ENCODE results near the gene UPK2.
A peak's percentile ranks its signal among the peaks of the same experiment; 100 is the strongest.

The UPK2 gene

DNA sequence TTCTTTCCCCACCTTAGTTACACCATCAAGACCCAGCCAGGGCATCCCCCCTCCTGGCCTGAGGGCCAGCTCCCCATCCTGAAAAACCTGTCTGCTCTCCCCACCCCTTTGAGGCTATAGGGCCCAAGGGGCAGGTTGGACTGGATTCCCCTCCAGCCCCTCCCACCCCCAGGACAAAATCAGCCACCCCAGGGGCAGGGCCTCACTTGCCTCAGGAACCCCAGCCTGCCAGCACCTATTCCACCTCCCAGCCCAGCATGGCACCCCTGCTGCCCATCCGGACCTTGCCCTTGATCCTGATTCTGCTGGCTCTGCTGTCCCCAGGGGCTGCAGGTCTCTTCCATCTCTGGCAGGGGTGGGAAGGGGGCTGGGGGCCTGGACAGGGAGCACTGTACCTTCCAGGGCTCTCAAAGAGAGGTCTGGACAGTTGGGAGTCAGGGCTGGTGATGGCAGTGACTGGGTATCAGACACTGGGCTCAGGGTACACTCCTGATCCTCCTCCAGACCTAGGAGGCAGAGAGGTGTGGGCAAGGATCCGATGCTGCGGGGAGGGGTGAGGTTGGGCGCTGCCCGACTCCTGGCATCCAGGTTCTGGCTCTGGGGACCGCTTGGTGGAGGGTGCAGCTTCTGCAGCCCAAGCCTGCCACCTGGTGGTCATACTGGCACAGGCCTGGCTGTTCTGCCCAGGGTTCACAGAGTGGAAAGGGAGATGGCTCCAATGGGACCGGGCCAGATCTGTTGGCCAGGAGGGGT is at the start of gene UPK2:
UPK2 (plus strand) TSS at position 205 of the 753 bp plus-strand sequence; CDS start at position 258, 53 bp downstream.
- in situ Hi-C loops (cut with MboI; ENCODE audit: low pct_unique_long_range_greater_than_20kb, low sequenced_read_pairs), result no loop called here
- peak; percentile 90 for DNase-seq

DNA sequence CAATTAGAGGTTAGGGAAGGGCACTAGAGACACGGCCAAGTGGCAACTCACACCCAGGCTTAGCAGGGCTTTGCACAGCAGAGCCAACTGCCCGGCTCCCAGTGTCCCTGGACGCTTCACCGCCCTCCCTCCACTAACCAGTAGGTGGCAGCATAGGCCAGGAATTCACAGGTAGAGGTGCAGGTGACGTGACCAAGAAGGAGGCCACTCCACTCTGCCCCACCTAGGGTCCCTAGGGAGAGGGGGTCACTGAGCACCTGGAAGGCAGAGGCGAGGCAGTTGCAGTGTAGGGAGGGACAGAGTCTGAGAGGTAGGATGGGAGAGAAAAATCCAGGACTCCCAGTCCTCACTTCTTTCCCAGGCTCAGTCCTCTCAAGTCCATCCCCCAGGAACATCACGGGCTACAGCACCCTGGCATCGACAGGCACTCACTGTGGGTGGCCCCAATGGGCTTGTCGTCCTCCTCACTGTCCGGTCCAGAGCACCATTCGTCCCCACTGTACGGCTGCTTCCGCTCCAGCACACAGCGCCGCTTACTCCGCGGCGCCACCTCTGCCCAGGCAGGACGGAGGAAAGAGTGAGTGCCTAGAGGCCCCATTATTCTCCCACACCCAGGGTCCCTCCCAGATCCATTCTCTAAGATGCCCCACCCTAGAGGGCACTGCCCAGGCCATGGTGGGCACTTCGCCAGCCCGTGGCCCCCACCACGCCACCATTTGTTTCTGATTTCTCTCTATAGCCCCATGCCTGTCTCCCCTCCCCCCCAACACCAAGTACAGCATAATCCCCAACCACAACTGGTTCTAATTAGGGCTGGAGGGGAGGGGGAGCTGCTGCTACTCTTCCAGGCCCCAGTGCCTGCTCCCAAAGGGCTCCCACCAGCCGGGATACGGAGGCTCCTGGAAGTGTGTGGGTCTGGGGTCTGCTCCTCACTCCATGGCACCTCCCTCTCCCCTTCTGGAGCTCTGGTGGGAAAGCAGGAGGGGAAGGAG is 48.8 kb upstream of the UPK2 start:
- in situ Hi-C loops (cut with MboI; ENCODE audit: low pct_unique_long_range_greater_than_20kb, low sequenced_read_pairs), result no loop called here
- DNase-seq, result peak; percentile 89

DNA sequence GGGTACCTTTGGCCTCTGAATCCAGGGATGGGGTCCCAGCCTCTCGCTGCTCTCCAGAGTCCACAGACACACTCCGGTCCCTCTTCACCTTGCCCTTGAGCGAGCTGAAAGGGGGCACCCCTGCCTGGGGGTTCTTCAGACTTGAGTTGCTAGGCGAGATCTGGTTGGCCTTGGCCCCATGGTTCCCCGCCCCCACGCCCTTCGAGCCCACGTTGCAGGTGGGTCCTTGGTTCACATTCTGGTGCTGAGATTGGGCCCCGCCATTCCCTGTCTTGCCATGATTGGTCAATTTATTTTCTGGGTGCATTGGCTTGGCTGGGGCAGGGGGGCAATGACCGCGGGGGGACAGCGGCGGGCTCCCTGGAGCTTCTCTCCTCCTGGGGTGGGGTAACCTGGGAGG is 47.8 kb upstream of the UPK2 start:
- DNase-seq, result no peak
- in situ Hi-C loops (cut with MboI; ENCODE audit: low pct_unique_long_range_greater_than_20kb, low sequenced_read_pairs), result no loop called here

DNA sequence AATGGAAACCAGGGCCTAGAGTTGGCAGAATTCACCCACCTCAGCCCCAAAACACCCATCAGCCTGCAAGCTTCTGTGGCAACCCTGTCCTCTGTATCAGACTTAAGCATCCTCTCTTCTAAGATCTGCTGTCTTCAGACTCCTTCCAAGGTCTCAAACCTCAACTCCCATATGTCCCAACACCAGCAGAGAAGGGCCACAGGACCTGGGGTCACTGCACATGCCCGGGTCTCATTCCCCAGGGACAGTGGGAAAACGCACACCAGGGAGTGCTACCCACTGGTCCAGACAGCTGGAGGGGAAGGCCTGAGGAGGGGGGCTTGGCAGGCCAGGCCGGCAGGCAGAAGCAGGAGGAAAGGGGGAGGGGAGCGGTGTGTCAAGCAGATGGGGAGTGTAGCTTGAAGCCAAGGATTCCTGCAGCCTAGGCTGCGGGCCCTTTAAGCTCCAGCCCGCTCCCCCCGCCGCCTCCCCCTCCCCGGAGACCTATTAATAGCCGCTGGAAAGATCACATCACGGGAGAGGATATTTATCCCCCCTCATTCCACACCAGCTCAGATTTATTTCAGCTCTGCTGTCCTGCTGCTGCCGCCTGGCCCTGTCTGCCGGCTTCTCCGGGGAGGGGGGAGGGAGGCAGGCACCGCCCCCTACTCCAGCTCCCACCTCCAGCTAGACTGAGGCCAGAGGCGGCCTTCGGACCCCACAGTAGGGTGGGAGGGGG is 47.0 kb upstream of the UPK2 start:
- DNase-seq, result no peak

DNA sequence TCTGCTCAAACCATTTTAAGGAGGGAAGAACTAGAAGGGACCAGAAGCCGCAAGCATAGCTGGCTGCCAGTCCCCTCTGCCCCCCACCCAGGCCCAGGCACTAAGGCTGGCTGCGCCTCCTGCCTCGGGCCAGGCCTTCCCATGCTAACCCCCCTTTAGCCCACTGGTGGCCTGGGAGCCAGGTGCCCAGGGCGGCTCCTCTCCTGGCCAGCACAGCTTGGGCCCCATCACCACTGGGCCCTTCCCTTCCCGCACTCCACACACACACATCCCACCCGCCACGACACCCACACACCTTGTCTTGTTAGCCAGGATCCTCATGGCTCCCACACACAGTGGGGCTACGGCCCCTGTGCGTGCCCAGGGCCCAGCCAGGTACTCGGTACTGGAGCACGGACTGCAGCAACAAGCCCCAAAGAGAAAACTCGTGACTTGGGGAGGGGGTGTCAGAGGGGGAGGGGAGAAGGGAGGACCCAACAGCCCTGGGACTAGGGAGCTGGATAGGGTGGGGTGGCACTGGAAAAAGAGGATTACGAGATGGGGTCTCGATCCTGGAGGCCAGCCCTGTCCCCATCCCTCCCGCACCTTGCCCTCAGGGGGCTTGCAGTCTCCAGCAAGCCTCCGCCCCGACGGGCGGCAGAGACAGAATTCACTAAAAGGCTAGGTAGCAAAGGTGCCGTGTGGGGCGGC is 46.3 kb upstream of the UPK2 start:
- in situ Hi-C loops (cut with MboI; ENCODE audit: low pct_unique_long_range_greater_than_20kb, low sequenced_read_pairs), result no loop called here
- DNase-seq, result no peak

More for the DNA sequence above, 47.0 kb upstream of the UPK2 start:
- in situ Hi-C loops (cut with MboI; ENCODE audit: low pct_unique_long_range_greater_than_20kb, low sequenced_read_pairs), result no loop called here

DNA sequence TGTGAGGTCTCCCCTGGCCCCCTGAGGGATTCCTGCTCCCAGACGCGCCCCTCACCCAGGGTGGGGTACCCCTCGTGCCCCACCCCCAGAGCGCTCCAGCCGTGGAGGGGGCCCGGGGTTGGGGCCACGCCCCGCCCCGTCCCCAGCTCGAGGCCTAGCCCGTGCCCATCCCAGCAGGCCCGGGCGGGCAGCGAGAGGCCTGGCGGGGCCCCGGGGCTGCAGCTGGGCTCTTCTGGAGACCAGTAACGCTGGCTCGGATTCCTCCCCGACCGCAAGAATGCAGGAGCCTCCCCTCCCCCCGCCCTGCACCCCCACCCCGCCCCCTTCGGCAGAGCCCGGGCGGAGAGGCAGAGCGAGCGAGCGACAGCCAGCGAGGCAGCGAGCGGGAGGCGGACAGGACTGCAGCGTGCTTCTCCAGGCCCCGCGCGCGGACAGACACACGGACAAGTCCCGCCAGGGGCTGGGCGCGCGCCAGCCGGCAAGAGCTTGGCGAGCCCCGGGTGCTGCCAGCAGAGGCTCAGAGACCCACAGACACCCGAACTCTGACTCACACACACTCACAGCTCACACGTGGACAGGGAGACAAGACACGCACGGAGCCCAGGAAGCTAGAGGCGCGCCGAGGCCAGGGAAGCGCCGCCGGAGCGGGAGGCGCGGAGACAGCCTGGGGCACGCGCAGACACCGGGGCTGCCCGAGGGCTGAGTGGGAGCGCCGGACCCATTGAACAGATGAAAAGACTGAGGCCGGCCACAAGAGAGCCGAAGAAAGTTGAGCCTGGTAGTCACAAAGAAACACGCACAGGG is 45.6 kb upstream of the UPK2 start:
- in situ Hi-C loops (cut with MboI; ENCODE audit: low pct_unique_long_range_greater_than_20kb, low sequenced_read_pairs), result no loop called here
- no peak for DNase-seq

DNA sequence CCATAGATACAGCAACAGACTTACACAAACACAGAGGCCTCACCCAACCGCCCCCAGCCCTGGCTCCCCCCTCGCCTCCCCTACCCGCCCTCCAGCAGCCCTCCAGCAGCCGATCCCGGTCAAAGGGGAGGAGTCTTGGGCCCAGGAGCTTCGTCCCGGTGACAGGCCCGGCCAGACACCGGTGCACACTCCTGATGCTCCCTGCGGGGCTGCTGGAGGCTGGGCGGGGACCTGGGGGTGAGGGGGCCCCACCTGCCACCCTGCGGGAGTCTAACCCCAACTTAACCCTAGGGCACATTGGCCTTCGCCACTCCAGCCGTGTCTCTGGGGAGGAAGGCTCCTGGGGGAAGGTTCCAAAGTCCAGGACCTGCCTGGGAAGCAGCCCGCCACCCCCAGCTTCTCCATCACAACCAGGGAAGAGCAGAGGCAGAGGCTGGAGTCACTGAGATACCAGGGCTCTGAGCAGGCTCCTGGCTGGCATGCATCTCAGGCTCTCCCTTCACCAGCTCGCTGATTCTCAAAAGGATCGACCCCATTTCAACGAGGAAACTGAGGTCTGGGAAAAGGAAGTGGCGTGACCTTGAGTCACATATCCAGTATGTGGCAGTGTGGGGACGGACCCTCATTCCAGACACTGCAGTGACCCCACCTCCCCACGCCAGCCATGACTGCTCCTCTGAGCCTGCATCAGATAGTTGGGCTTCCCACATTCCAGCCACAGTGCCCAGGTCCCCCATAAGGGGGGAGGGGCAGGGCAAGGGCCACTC is 44.8 kb upstream of the UPK2 start:
- in situ Hi-C loops (cut with MboI; ENCODE audit: low pct_unique_long_range_greater_than_20kb, low sequenced_read_pairs), result no loop called here
- no peak for DNase-seq

DNA sequence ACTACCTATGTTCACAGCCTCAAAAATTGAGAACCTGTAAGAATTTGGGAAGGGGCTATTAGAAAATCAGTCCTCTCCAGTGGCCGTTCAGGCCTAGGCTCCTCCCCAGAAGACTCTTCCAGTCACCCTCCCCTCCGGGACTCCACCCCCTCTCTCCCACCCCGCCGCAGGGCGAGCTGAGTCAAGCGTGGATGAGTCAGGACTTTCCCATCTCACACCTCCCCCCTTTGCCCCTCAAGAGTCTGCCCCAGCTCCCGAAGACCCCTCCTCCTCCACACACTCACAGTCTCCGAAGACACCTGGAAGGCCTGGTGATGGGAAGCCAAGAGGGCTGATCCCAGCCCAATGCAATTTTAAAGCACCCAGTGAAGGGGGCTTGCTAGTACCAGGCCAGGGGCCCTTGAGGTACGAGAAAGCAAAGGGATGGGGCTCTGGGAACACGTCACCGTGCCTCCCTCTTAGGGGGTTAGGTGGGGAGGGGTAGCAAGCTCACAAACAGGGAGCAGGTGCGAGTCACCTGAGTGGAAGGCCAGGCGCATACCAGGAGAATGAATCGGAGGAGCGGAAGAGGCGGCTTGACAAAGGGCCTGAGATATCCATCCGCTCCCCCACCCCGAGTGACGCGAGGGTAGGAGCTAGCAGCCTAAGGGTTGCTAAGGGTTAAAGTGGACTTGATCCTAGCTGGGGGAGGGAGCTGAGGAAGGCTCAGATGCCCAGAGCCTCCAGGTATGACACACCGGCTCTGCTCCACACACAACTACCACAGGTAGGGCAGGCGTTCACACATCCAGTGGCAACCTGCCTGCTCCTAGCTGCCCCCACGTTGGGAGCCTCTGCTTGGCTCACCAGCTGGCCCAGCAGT is 44.0 kb upstream of the UPK2 start:
- DNase-seq, result no peak
- in situ Hi-C loops (cut with MboI; ENCODE audit: low pct_unique_long_range_greater_than_20kb, low sequenced_read_pairs), result no loop called here

DNA sequence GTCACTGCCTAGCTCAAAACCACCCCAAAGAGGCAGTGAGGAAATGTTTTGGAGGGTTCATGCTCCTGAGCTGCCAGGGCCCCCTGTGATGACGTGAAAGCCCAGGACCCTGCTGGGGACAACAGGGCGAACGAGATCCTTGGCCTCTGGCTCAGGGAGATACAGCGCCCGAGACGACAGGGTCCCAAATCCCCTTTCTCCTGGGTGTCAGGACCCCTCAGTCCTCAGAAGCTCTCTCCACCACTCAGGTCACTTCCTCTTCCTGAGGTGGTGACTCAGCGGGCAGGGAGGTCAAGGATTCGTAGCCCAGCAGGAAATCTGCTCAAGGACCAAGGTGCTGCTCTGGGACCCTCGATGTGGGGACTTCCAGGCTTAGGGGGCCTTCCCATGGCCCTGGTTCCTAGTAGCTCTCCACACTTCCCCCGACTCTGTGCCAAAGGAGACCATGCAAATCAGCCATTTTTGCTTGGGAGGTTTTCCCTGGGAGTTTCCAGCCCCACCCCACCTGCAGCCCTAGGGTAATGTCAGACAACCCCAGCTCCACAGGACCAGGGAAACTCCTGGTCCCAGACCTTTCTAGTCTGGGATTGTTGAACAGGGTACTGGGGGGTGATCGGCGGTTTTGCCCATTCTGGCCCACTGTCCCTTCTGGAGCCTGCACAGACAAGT is 43.2 kb upstream of the UPK2 start:
- DNase-seq, result no peak
- in situ Hi-C loops (cut with MboI; ENCODE audit: low pct_unique_long_range_greater_than_20kb, low sequenced_read_pairs), result no loop called here

DNA sequence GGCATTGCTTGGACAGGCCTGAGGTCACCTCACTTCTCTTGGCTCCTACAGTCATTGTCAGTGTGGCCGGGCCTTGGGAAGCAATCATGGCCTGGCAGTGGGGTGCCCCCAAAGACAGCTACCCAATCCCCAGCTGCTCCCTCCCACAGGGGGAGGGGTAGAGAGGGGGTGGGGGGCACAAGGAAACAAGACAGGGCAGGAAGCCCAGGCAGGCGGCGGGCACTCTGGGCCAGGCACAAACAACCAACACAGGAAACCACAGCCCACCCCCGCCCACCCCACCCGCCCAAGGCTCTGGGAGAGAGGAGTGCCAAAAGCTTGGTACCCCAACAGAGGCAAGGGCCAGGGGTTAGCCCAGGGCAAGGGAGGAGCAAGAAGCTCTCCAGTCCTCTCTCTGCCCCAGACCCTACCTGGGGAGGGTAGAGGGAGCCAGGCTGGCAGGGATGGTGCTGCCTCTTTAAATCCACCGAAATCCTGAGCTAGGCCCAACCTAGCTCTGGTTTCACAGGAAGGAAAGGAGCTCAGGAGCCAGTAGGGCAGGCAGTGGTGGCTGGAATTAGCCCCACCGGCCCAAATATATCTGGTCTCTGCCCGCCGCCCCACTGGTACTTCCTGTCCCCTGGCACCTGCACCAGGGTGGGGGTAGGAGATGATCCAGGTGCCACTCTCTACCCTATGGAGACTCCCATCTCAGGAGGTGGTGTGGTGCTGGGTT is 42.5 kb upstream of the UPK2 start:
- no peak for DNase-seq
- in situ Hi-C loops (cut with MboI; ENCODE audit: low pct_unique_long_range_greater_than_20kb, low sequenced_read_pairs), result no loop called here

DNA sequence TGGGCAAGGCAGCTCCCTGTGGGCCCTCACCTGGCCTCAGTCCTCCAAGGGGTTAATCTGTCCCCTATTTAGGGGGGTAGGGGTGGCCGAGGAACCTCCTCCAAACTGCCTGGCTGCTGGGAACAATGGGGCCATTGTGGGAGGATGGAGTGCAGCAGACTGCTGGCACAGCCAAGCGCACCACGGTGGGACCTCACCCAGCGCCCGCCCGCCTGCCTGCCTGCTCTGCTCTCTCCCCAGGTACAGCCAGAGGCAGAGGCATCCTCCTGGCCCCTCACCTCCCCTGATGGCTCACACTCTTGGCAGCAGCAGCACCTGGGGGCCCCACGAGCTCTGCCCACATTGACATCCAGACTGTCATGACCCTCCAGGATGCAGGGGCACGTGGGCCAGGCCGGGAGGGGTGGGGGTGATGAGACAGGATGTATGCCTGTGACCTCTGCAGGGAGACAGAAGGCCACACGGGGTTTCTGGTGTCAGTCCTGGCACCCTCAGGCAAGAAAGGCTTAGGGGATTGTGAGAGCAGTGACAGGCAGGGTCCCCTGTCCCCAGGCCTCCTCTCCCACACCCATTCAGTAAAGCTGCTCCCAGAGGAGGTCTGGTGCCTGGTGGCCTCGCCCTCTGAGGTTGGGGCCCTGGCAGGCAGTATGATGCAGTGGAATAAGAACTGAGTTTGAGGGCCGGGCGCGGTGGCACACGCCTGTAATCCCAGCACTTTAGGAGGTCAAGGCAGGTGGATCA is 41.8 kb upstream of the UPK2 start:
- in situ Hi-C loops (cut with MboI; ENCODE audit: low pct_unique_long_range_greater_than_20kb, low sequenced_read_pairs), result no loop called here

DNA sequence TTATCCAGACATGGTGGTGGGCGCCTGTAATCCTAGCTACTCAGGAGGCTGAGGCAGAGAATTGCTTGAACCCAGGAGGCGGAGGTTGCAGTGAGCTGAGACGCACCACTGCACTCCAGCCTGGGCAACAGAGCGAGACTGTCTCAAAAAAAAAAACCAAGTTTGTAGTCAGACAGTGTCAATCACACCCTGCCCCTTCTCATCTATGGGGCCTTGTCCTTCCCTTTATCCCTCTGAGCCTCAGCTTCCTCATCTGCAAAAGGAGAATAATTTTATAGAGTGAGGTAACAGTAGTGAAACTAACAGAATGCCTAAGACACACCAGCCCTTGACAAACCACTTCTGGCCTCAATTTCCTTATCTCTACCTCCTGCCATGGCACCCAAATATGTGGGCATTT is 41.1 kb upstream of the UPK2 start:
- in situ Hi-C loops (cut with MboI; ENCODE audit: low pct_unique_long_range_greater_than_20kb, low sequenced_read_pairs), result no loop called here
- DNase-seq, result peak; percentile 69

More for the DNA sequence above, 41.8 kb upstream of the UPK2 start:
- DNase-seq, result no peak

DNA sequence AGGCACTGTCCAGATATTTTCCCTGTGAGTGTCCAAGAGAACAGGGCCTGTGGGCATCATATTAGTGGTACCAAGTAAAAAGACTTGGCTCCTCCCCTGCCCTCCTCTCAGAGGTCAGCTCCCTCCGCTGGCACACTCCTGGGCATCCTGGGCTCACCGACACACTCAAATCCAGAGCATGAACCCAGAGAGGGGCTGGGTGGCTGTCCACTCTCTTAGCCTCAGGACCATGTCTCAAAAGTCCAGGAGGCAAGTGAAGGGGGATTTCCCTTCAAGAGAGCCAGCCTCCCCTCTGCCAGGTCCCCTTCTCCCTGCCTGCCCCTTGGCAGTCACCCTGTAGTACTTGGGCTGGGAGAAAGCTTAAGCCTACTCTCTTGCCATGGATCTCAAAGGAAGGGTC is 40.7 kb upstream of the UPK2 start:
- in situ Hi-C loops (cut with MboI; ENCODE audit: low pct_unique_long_range_greater_than_20kb, low sequenced_read_pairs), result no loop called here
- no peak for DNase-seq

DNA sequence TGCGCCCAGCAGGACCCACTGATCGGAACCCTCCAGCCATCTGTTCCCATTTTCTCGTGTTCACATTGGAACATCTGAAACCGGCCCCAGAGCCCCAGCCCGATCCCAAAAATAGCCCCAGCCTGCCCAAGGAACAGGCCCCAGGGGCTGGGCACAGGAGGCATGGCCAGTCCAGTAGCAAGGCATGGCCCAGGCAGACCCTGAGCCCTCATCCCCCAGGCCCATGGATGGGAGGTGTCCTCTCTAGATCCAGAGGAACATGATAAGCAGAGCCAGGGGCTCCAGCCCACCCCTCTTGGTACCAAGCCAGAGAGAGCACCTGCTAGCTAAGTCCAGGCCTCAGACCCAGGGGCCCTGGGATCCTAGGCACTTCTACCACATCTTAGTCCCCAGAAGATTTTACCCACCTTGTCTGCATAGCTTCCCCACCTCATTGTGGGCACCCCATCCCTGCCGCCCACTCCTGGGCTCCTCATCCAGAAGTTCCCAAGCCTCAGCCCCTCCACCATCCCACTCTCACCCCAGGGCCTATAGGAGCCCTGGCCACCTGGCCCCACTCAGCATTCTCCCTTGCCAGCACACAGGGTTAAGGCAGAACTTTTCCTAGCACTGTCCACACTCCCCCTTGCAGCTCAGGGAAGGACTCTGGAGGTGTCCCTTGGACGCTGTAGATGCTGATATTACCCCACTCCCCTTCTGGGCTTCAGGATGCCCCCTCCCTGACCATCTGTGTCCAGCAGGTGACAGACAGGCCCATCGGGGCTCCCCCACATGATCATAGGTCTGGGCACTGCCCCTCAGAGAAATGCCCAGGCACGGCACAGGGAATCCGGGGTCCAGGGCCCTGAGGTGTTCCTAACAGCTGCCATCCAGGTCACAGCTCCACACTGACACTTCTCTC is 39.9 kb upstream of the UPK2 start:
- DNase-seq, result no peak
- in situ Hi-C loops (cut with MboI; ENCODE audit: low pct_unique_long_range_greater_than_20kb, low sequenced_read_pairs), result no loop called here

All from KBM-7 (cell line).